HG02981 (cell line): Measurements from ENCODE around the gene RALGPS2.

Source experiments
- ATAC-seq: cut with Tn5 transposase; IDR thresholded peaks from one replicate; pipeline ENCODE4 v1.9.1; 2021; ENCODE audit warnings: mild to moderate bottlenecking, moderate library complexity; ENCODE audit not compliant: unreplicated experiment

The RALGPS2 gene

DNA sequence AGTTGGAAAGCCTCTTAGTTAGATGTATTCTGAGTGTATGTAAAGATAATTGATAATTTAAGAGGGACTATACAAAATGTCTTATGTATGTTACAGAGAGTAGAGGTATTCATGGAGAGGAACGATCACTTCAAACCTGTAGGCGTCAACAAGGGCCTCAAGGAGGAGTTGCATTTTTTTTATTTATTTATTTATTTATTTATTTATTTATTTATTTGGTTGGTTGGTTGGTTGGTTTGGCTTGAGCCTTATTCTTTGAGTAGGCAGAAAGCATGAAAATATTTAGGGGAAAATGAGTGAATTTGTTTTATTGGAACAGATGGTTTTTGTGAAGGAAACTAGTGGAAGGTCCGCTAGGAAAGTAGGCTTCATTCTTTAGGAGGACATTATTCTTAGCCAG is 137.4 kb downstream of the RALGPS2 start:
- ATAC-seq = no peak

DNA sequence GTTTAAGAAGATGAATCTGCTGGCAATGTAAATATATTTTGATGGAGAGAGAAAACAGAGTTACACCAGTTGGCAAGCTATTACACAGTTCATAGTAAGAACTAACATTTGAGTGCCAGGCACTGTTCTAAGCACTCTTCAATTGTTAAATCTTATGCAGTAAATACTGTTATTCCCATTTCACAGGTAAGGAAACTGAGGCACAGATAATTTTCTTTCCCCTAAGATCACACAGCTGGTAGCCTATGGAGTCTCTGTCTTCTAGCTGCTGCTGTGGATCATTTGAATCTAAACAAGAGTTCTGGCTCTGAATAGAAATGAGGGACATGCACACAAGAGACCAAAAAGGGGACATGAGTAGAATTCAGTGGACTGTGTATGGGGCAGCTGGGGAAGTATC is 137.8 kb downstream of the RALGPS2 start:
- ATAC-seq = no peak

DNA sequence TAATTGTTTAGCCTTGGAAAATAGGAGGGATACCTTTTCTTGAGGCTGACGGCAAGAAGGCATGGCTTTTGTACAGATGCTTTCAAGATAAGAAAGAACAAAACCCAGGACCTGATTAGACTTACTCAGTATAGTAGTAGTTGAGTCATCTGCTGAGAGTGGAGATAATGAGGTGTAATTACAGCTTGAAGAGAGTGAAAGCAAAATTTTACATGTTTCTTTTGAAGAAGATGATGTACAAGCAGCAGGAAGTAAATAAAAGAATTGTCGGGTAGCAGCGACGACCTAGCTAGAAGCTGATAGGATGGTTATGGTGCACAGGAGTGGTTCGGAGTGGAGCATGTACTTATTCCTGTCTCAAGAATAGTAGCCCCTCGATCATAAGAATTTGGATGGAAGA is 139.3 kb downstream of the RALGPS2 start:
- ATAC-seq = no peak

DNA sequence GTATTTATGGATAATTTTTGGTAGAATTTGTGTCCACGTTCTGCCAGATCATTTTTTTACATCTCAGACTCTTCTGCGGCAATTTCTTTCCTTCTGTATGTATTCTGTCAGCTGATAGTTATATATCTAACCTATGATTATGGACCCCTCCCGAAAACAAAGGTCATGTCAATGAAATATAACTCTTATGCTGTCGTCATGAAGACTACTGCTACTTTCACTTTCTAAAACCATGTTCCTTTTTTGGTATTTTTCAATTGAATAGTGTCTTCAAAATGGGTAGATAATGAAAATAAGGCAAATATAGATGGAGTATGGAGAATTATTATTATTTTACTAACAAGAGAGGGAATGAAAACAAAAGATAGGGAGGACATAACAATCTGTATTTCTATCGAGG is 142.6 kb downstream of the RALGPS2 start:
- ATAC-seq = no peak

DNA sequence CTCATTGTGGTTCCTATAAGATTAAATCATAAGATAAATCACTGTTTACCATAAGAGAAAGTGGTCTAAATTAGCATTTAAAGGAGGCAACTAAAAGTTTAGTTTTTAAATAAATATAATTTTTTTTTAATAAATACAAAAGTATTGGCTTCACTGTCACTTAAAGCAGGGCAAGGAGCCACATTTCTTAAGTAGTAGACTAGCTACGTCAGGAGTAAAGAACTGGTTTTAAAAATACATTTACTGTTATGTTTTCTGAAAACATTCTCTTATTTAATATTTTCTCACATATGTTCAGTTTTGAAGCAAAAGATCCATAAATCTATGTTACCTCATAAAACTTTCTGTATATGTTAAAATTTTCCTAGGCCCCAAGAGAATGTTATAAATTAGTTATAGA is 143.7 kb downstream of the RALGPS2 start:
- no peak for ATAC-seq

DNA sequence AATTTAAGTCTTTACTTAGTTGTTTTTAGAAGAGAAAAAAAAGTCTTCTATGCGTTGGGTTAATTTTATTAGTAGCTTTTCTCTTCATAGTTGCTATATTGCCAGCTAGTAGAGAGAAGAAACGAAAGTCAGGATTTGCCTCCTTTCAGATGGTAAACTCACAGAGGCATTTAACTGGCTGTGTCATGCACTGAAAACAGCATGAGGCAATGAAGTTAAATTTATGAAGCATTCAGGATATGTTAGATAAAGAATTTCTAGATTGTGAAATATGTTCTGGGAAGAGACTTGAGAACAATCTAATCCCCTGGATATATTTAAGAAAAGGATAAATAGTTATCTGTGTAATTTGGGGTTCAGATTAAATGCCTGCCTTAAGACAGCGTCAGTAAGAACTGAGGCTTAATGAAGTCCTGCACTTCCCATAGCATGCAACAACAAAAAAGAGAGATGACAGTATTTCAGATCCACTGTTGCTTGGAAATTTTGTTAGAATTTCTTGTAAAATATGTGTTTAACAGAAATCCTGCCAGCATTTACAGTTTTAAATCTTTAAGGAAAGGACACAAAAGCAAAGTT is 144.2 kb downstream of the RALGPS2 start:
- ATAC-seq = no peak

DNA sequence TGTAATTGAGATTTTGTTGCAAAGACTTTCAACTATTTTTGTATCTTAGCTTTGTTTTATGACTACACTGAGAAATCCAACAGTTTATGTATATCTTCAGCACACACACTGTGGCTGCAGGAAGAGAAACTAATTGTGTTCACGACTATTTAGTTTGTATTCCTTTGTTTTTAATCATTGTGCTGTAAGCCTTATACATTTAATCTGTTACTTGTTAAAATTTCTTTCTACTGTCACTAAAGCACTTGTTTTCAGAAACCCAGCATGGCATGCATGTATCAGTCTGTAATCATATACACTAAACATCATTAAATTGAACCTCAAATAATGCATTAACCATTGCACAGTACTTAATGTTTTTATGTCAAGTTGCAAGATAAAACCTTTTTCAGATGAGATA is 145.2 kb downstream of the RALGPS2 start:
- ATAC-seq = no peak

DNA sequence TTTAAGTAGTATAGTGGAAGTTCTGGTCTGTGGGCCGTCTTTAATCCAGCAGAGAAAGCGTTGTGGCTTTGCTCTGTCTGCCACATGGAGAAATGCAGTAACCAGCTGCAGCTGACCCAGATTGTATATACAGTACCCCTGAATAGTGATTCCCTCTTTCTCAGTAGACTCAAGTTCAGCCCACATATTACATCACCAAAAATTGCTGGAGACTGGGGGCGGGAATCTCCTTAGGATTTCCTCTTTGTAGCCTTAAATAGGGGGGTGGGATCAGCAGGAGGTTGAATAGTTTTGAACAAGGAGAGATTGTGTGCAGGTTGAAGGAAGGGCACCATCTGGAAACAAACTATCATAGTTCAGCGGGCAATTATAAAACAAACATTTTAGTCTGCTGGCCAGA is 145.9 kb downstream of the RALGPS2 start, which contains the start of gene ANGPTL1:
TSS of gene ANGPTL1 (minus strand) at position 134 of the 400 bp plus-strand sequence. CDS start 5,301 bp downstream, outside the sequence.
- ATAC-seq = no peak

DNA sequence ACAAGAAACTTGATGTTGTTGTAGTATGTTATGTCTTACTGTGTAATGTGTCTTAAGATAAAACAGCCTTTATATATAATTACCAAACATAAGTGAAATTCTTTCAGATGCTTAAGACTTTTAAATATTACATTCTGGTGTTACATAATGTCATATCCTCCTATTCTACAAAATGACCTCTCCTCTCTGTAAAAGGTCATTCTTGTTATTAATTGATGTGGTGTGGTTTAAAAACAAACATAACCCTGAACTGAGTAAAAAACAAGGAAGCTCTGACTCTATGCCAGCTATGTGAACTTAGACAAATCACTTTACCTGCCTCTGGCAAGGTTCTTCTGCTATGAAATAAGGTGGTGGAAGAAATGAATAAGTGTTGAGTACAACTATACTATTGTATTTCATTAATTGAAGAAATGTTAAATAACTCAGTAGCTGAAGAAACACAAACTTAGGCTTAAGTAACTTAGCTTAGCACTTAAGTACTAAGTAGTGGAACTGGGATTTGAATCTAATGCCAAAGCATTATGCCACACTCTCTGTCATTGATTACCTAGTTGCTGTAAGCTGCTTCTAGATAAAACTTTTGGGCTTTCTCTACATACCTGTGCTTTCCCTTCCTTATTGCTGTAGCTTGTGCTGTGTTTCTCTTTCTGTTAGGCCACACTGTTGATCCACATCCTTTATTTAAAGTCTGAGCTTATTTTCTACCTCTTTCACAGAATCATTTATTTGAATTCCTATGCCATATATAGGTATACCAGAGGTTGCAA is 146.7 kb downstream of the RALGPS2 start:
- peak; percentile 78 for ATAC-seq

DNA sequence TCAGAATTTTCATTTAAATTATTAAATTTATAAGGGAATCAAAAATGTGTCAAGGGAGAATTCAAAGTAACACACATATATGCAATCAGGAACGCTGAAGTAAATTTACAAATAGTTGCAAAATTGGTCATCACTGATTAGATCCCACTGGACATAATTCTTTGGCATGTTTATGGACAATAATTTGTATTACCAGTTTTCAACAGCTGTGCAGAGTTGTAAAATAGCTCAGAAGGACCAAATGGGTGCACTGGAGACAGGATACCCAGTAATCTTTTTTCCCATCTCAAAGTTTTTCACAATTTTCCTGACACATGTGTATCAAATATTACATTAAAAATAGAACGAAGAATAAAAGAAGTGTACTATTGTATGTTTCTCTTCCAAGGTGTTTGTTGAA is 149.9 kb downstream of the RALGPS2 start:
- no peak for ATAC-seq

DNA sequence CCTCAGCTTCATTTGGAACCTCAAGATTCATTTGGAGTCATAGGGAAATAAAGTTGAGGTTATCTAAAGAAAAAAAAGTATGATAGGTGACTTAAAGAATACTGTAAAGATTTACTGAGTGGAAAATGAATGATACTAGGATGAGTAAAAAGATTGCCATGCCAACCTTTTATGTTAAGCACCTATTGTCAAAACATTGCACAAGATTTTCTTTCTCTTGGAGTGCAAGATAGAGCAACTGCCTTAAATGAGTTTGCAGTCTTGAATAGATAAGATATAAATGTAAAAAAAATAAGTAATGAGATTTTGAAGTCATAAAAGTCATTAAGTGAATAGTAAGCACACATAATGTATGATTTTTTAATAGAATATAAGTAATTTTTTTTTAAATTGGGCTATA is 150.9 kb downstream of the RALGPS2 start:
- no peak for ATAC-seq

DNA sequence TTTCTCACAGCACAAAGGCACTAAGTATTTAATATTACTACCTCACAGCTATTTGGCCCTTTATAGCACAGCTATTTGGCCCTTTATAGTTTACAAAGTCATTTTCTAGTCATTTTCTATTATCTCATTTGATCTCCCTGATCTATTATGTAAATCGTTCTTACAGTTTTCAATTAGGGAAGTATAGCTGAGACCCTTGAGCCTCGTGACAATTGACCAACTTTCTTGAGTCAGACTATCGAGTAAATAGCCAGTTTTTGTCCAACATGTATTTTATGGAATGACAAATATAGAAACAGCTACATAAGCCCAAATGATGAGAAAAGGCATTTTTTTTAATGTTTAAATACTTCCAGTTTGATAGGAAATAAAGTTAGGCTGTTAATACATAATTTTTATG is 152.9 kb downstream of the RALGPS2 start:
- ATAC-seq = no peak

DNA sequence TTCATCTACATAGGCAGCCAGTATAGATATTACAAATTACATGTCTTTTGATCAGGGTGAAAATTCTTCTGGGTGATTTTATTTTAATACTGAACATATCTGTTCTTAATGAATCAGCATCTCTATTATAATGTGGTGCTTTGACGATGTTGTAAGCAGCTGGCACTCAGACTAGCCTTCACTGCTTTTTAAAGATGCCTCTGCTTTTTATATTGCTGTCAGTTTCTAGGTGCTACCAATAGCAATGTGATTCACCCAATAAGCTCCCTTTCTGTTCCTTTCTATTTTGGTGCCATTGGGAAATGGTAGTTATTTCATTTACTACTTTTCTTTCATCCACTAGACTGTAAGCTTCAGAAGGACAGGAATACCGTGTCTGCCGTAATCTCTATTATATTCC is 156.9 kb downstream of the RALGPS2 start:
- no peak for ATAC-seq

DNA sequence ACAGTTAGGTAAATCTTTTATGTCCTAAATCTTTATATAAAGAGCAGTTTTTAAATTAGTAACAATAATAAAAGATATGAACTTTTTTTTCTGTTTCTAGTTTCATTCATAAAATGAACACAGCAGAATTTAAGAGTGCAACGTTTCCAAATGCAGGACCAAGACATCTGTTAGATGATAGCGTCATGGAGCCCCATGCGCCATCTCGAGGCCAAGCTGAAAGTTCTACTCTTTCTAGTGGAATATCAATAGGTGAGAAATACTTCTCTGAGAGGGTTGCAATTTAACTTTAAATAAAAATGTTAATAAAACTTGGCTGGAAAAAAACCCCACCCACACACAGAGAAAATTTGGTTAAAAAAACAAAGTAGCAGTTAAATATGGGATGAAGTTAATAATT is 160.8 kb downstream of the RALGPS2 start:
- no peak for ATAC-seq

DNA sequence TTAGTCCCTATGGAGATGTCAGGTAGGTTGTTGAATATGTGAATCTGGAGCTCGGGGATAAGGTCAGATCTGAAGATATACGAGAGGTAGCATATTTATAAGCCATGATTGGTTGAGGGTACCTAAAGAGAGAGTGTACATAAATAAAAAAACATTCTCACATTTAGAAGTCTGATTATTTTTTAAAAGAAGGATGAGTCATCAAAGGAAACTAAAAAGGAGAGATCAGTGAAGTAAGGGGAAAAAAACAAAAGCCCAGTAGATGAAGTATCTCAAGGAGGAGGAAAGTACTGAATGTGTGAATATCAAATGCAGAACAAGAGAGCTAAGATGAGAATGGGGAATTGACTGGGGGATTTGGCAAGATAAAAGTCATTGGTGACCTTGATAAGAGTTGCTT is 161.5 kb downstream of the RALGPS2 start:
- ATAC-seq = no peak

DNA sequence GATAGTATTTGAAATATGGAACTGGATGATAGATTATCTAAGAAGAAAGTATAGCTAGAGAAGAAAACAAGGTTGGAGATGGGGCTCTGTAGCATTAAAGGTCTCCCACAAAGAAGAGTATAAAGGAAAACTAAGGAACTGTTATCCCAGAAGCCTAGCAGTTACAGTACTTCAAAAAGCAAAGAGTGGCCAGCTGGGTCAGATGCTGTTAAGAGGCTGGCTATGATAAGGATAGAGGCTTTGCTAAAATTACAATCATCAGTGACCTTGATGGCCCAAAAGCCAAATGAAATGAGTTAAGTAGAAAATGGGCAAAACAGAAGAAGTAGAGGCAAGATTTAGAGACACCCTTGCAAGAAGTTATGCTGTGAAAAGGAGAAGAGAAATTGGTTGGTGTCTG is 170.9 kb downstream of the RALGPS2 start:
- no peak for ATAC-seq

DNA sequence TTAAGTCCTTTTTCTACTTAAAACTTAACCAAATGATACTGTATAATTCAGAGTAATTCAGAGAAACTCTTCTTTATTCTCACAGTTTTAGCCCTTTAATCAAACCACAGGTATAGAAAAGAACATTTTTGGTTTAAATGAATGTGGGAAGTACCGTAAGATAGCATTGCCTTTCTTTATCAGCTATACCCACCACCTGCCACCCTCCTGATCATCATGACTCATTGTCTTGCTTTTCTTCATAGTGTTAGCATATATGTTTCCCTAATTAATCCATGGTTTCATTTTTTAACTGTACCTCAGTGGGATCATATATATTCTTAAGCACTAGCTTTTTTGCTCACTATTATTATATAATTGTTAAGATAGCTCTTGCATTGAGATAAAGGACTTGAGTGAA is 173.4 kb downstream of the RALGPS2 start:
- ATAC-seq = no peak

DNA sequence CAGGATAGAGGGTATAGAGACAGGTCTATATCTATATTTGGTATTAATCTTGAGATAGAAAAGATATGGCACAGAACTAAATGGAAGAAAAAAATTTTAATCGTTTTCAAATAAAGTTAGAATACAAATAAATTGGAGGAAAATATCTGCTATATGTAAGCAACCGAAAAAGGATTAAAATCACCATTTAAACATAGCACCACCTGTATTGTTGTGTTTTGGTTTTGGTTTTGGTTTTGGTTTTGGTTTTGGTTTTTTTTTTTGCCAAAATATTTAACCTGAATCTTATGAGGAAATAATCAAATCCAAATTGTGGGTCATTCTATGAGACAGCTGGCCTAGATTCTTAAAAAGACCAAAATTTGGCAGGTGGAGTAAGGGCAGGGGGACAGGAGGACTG is 174.4 kb downstream of the RALGPS2 start:
- ATAC-seq = no peak

DNA sequence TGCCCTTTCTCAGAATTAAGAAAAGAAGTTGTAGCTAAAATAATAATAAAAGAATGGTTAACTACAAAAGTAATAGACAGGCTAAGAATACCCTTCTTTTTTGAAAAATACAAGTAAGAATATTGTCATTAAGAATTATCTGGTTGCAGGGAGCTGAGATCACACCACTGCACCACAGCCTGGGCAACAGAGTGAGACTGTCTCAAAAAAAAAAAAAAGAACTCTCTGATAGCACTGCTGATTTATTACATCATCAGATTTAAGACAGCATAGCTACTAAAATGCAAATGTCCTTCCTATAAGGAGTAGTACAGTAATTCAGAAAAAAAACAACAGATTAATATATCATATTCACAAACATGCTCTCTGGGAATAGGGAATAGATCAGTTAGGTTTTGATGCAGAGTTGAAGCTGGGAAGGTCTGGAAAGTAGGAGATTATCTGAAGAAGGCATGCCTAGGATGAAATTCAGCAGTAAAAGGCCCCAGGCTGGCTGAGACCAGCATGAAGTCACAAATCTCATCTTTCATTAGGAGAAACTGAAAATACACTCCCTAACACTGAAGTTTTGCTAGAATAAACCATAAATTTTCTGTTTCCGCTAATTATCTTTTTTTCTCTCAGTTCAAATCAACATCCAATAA is 176.6 kb downstream of the RALGPS2 start:
- ATAC-seq = no peak

DNA sequence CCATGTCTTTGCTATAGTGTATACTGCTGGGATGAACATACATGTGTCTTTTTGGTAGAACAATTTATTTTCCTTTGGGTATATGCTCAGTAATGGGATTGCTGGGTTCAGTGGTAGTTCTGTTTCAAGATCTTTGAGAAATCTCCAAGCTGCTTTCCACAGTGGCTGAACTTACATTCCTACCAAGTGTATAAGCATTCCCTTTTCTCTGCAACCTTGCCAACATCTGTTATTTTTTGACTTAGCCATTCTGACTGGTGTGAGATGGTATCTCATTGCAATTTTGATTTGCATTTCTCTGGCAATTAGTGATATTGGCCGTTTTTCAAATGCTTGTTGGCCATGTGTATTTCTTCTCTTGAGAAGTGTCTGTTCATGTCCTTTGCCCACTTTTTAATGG is 183.3 kb downstream of the RALGPS2 start:
- no peak for ATAC-seq

DNA sequence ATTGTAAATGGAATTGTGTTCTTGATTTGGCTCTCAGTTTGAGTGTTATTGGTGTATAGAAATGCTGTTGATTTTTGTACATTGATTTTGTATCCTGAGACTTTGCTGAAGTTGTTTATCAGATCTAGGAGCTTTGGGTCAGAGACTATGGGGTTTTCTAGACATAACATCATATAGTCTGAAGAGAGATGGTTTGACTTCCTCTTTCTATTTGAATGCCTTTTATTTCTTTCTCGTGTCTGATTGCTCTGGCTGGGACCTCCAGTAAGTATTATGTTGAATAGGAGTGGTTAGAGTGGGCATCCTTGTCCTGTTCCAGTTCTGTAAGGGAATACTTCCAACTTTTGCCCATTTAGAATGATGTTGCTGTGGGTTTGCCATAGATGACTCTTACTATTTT is 185.0 kb downstream of the RALGPS2 start:
- ATAC-seq = no peak

DNA sequence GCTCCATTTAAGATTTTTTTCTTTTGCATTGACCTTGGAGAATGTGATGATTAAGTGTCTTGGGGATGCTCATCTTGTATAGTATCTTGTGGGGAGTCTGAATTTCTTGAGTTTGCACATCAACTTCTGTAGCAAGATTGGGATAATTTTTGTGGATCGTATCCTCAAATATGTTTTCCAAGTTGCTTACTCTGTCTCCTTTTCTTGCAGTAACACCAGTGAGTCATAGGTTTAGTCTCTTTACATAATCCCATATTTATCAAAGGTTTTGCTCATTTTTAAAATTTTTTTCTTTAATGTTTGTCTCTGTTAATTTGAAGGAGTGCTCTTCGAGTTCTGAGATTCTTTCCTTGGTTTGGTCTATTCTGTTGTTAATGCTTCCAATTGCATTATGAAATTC is 187.6 kb downstream of the RALGPS2 start:
- no peak for ATAC-seq
